ENCODE results near the gene UBE2E2.

DNA sequence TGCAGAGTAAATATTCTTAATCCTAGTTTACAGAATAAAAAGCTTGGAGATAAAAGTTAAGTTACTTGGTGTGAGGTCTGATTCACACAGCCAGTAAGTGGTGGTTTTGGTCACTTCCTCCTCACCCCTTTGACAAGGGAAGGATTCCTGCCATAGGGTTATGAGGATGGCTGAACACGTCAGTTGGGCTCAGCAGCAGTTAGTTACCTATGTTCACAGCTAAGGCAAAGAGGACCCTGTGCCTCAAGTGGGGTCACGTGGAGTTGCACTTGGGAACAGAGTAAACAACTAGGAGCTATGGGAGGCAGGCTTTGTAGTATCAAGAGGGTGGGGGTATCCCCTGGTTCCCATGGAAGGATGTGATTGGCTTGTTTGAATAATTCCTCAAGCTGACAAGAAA is 232.2 kb downstream of the UBE2E2 start:
- TF ChIP-seq, protein P1, sequence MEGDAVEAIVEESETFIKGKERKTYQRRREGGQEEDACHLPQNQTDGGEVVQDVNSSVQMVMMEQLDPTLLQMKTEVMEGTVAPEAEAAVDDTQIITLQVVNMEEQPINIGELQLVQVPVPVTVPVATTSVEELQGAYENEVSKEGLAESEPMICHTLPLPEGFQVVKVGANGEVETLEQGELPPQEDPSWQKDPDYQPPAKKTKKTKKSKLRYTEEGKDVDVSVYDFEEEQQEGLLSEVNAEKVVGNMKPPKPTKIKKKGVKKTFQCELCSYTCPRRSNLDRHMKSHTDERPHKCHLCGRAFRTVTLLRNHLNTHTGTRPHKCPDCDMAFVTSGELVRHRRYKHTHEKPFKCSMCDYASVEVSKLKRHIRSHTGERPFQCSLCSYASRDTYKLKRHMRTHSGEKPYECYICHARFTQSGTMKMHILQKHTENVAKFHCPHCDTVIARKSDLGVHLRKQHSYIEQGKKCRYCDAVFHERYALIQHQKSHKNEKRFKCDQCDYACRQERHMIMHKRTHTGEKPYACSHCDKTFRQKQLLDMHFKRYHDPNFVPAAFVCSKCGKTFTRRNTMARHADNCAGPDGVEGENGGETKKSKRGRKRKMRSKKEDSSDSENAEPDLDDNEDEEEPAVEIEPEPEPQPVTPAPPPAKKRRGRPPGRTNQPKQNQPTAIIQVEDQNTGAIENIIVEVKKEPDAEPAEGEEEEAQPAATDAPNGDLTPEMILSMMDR (IDR thresholded peaks at IDR 0.05): no peak
- TF ChIP-seq EZH2 (IDR thresholded peaks at IDR 0.05; ENCODE audit: borderline replicate concordance, insufficient read depth, low read depth, low read length, poor library complexity, severe bottlenecking): no peak

Data from B cell (primary cell).